HepG2 (cell line): Measurements from ENCODE around the gene ZNF593OS. TPM values are rescaled to one million over a fixed set of nuclear protein-coding genes. Genes with fewer than 3 reads are reported as not detected.

Experiments
- FOXA3 ChIP-seq: IDR thresholded peaks from 2 replicates; pipeline ENCODE4 v1.6.1; 2016; ENCODE audit warnings: missing genetic modification reagents, missing compliant biosample characterization
- FOXK2 ChIP-seq: fragments of 450-650 bp; IDR thresholded peaks from 2 replicates; pipeline ENCODE4 v1.6.1; 2016
- KAT7 ChIP-seq: IDR thresholded peaks from 2 replicates; pipeline ENCODE4 v1.6.1; 2018; ENCODE audit warnings: borderline replicate concordance, missing compliant biosample characterization
- NFYC ChIP-seq: IDR thresholded peaks from 2 replicates; pipeline ENCODE4 v1.6.1; 2016; ENCODE audit warnings: missing genetic modification reagents, missing compliant biosample characterization
- PHF8 ChIP-seq: sonication (generic); formaldehyde crosslinking; IDR thresholded peaks from 2 replicates; pipeline ENCODE4 v1.5.0; 2020; ENCODE audit warnings: missing genetic modification reagents
- POLR2AphosphoS5 ChIP-seq: IDR thresholded peaks from 2 replicates; pipeline ENCODE4 v1.6.1; 2012; ENCODE audit warnings: low read depth, low read length
- RBFOX2 ChIP-seq: fragments of 200-400 bp; formaldehyde crosslinking; IDR thresholded peaks from 2 replicates; pipeline ENCODE4 v1.6.1; 2017; ENCODE audit warnings: low read depth, mild to moderate bottlenecking, low read length
- SOX6 ChIP-seq, 2 experiments: fragments of 450-650 bp in 1 of 2; sonication (generic) in 1 of 2; formaldehyde crosslinking in 1 of 2; IDR thresholded peaks; 2 replicates each; pipeline versions ENCODE4 v1.4.0 to v1.6.1; 2017 to 2020; ENCODE audit warnings: antibody characterized with exemption in 1 of 2, mild to moderate bottlenecking in 1 of 2, missing genetic modification reagents in 1 of 2
- TRIM24 ChIP-seq: sonication (generic); formaldehyde crosslinking; IDR thresholded peaks from 2 replicates; pipeline ENCODE4 v1.8.0; 2022; ENCODE audit warnings: mild to moderate bottlenecking, missing genetic modification reagents
- TSC22D2 ChIP-seq: sonication (generic); formaldehyde crosslinking; IDR thresholded peaks from 2 replicates; pipeline ENCODE4 v1.5.1; 2020; ENCODE audit warnings: missing genetic modification reagents, mild to moderate bottlenecking, borderline replicate concordance
- ZNF124 ChIP-seq: sonication (generic); formaldehyde crosslinking; IDR thresholded peaks from 2 replicates; pipeline ENCODE4 v1.4.0; 2020; ENCODE audit warnings: missing genetic modification reagents
- ZNF335 ChIP-seq: sonication (generic); formaldehyde crosslinking; IDR thresholded peaks from 2 replicates; pipeline ENCODE4 v1.4.0; 2020; ENCODE audit warnings: missing genetic modification reagents
- ZNF530 ChIP-seq: sonication (generic); formaldehyde crosslinking; IDR thresholded peaks from 2 replicates; pipeline ENCODE4 v1.5.0; 2020; ENCODE audit warnings: low read depth, mild to moderate bottlenecking, missing genetic modification reagents
- ZNF562 ChIP-seq: sonication (generic); formaldehyde crosslinking; IDR thresholded peaks from 2 replicates; pipeline ENCODE4 v1.8.0; 2022; ENCODE audit warnings: missing genetic modification reagents, borderline replicate concordance
- ZNF567 ChIP-seq: sonication (generic); formaldehyde crosslinking; IDR thresholded peaks from 2 replicates; pipeline ENCODE4 v1.8.1; 2023; ENCODE audit warnings: mild to moderate bottlenecking, missing genetic modification reagents, borderline replicate concordance
- ZSCAN29 ChIP-seq: sonication (generic); formaldehyde crosslinking; conservative IDR thresholded peaks from 2 replicates; pipeline ENCODE4 v1.4.0; 2020; ENCODE audit warnings: mild to moderate bottlenecking, missing genetic modification reagents
- polyA plus RNA-seq, 8 experiments: library from polyadenylated mRNA; depleted of rRNA in 3 of 8; stranded (reverse) in 7 of 8; unstranded in 1 of 8; fragments of >200 nt; fragmentation: Illumina TruSeq in 4 of 8; extraction: Trizol in 4 of 8; gene quantifications; 2 replicates each; pipeline versions ENCODE4 v1.2.1 to v1.2.3, GENCODE V29; 2011 to 2016; ENCODE audit warnings: low read depth in 4 of 8, missing spikeins in 1 of 8, mixed read lengths in 1 of 8; ENCODE audit not compliant: insufficient read depth in 1 of 8
- total RNA-seq, 5 experiments: library from RNA; depleted of rRNA; stranded (reverse); fragments of >200 nt; fragmentation: Illumina TruSeq; extraction: Trizol; gene quantifications; 2 replicates each; pipeline ENCODE4 v1.2.3, GENCODE V29; 2016; ENCODE audit warnings: low read depth in 1 of 5
- TF ChIP-seq, protein P1 (sequence below): sonication (generic); formaldehyde crosslinking; IDR thresholded peaks from 2 replicates; pipeline ENCODE4 v1.8.1; 2022; ENCODE audit warnings: mild to moderate bottlenecking, missing genetic modification reagents
- TF ChIP-seq, protein P2 (sequence below): sonication (generic); formaldehyde crosslinking; IDR thresholded peaks from 2 replicates; pipeline ENCODE4 v1.8.0; 2023; ENCODE audit warnings: mild to moderate bottlenecking, missing genetic modification reagents
- TF ChIP-seq, protein P3 (sequence below): sonication (generic); formaldehyde crosslinking; IDR thresholded peaks from 2 replicates; pipeline ENCODE4 v1.5.0; 2020; ENCODE audit warnings: missing genetic modification reagents
- TF ChIP-seq, protein P4 (sequence below): sonication (generic); formaldehyde crosslinking; IDR thresholded peaks from 2 replicates; pipeline ENCODE4 v1.4.0; 2020; ENCODE audit warnings: low read depth, missing genetic modification reagents
- TF ChIP-seq, protein P5 (sequence below): sonication (generic); formaldehyde crosslinking; IDR thresholded peaks from 2 replicates; pipeline ENCODE4 v1.5.0; 2020; ENCODE audit warnings: mild to moderate bottlenecking, missing genetic modification reagents, moderate library complexity

Gene ZNF593OS
- total and polyA plus RNA-seq, 2 of the 13 experiments (the other 11 are each of a cell fraction or from before 2014, with no cell fraction given): not detected

- TF ChIP-seq ZNF335 (CRISPR knock-in tag) (no peak), TRIM24 (CRISPR knock-in tag) (no peak), ZSCAN29 (CRISPR knock-in tag) (no peak), ZNF124 (CRISPR knock-in tag) (0 out of 2 replicates have a peak, but pooled peaks have one; percentile 56), FOXA3 (CRISPR knock-in tag) (0 out of 2 replicates have a peak, but pooled peaks have one; percentile 23), SOX6 (IDR thresholded peaks at IDR 0.05) (no peak), SOX6 (CRISPR knock-in tag; IDR thresholded peaks at IDR 0.05) (no peak), ZNF562 (CRISPR knock-in tag) (no peak), ZNF567 (0 out of 2 replicates have a peak, but pooled peaks have one; percentile 47), RBFOX2 (no peak), KAT7 (CRISPR knock-in tag) (no peak), PHF8 (CRISPR knock-in tag) (no peak), FOXK2 (no peak), POLR2AphosphoS5 (no peak), ZNF530 (CRISPR knock-in tag) (no peak), NFYC (CRISPR knock-in tag) (no peak), TSC22D2 (no peak)
- TF ChIP-seq, protein P1, sequence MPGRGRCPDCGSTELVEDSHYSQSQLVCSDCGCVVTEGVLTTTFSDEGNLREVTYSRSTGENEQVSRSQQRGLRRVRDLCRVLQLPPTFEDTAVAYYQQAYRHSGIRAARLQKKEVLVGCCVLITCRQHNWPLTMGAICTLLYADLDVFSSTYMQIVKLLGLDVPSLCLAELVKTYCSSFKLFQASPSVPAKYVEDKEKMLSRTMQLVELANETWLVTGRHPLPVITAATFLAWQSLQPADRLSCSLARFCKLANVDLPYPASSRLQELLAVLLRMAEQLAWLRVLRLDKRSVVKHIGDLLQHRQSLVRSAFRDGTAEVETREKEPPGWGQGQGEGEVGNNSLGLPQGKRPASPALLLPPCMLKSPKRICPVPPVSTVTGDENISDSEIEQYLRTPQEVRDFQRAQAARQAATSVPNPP (CRISPR knock-in tag): no peak
- TF ChIP-seq, protein P2, sequence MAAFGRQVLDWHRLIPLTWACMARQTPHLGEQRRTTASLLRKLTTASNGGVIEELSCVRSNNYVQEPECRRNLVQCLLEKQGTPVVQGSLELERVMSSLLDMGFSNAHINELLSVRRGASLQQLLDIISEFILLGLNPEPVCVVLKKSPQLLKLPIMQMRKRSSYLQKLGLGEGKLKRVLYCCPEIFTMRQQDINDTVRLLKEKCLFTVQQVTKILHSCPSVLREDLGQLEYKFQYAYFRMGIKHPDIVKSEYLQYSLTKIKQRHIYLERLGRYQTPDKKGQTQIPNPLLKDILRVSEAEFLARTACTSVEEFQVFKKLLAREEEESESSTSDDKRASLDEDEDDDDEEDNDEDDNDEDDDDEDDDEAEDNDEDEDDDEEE (CRISPR knock-in tag): no peak
- TF ChIP-seq, protein P3, sequence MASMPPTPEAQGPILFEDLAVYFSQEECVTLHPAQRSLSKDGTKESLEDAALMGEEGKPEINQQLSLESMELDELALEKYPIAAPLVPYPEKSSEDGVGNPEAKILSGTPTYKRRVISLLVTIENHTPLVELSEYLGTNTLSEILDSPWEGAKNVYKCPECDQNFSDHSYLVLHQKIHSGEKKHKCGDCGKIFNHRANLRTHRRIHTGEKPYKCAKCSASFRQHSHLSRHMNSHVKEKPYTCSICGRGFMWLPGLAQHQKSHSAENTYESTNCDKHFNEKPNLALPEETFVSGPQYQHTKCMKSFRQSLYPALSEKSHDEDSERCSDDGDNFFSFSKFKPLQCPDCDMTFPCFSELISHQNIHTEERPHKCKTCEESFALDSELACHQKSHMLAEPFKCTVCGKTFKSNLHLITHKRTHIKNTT (CRISPR knock-in tag): no peak
- TF ChIP-seq, protein P4, sequence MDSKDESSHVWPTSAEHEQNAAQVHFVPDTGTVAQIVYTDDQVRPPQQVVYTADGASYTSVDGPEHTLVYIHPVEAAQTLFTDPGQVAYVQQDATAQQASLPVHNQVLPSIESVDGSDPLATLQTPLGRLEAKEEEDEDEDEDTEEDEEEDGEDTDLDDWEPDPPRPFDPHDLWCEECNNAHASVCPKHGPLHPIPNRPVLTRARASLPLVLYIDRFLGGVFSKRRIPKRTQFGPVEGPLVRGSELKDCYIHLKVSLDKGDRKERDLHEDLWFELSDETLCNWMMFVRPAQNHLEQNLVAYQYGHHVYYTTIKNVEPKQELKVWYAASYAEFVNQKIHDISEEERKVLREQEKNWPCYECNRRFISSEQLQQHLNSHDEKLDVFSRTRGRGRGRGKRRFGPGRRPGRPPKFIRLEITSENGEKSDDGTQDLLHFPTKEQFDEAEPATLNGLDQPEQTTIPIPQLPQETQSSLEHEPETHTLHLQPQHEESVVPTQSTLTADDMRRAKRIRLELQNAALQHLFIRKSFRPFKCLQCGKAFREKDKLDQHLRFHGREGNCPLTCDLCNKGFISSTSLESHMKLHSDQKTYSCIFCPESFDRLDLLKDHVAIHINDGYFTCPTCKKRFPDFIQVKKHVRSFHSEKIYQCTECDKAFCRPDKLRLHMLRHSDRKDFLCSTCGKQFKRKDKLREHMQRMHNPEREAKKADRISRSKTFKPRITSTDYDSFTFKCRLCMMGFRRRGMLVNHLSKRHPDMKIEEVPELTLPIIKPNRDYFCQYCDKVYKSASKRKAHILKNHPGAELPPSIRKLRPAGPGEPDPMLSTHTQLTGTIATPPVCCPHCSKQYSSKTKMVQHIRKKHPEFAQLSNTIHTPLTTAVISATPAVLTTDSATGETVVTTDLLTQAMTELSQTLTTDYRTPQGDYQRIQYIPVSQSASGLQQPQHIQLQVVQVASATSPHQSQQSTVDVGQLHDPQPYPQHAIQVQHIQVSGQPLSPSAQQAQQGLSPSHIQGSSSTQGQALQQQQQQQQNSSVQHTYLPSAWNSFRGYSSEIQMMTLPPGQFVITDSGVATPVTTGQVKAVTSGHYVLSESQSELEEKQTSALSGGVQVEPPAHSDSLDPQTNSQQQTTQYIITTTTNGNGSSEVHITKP (CRISPR knock-in tag): 0 out of 2 replicates have a peak, but pooled peaks have one; percentile 48
- TF ChIP-seq, protein P5, sequence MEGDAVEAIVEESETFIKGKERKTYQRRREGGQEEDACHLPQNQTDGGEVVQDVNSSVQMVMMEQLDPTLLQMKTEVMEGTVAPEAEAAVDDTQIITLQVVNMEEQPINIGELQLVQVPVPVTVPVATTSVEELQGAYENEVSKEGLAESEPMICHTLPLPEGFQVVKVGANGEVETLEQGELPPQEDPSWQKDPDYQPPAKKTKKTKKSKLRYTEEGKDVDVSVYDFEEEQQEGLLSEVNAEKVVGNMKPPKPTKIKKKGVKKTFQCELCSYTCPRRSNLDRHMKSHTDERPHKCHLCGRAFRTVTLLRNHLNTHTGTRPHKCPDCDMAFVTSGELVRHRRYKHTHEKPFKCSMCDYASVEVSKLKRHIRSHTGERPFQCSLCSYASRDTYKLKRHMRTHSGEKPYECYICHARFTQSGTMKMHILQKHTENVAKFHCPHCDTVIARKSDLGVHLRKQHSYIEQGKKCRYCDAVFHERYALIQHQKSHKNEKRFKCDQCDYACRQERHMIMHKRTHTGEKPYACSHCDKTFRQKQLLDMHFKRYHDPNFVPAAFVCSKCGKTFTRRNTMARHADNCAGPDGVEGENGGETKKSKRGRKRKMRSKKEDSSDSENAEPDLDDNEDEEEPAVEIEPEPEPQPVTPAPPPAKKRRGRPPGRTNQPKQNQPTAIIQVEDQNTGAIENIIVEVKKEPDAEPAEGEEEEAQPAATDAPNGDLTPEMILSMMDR (CRISPR knock-in tag): peak; percentile 87
These were observed 26.3 kb downstream of the ZNF593OS start (continued) for GRCh38 chr1:26145041-26145959.
